Ishikawa (cell line): ENCODE results near the gene CFAP45.

Experiments
- CEBPB ChIP-seq: IDR thresholded peaks from 2 replicates; pipeline ENCODE4 v1.6.1; 2012
- EP300 ChIP-seq: IDR thresholded peaks from 2 replicates; pipeline ENCODE4 v1.6.1; 2012; ENCODE audit warnings: borderline replicate concordance
- NFIC ChIP-seq: IDR thresholded peaks from 2 replicates; pipeline ENCODE4 v1.6.1; 2012
- RAD21 ChIP-seq: IDR thresholded peaks from 2 replicates; pipeline ENCODE4 v1.6.1; 2012; ENCODE audit warnings: low read depth
- TEAD4 ChIP-seq: IDR thresholded peaks from 2 replicates; pipeline ENCODE4 v1.6.1; 2012
- YY1 ChIP-seq: IDR thresholded peaks from 2 replicates; pipeline ENCODE4 v1.6.1; 2012; ENCODE audit warnings: low read depth

GRCh38 chr1:159855709-159856108, 44.3 kb downstream of the CFAP45 start:
- TF ChIP-seq EP300, result no peak
- TF ChIP-seq YY1, result no peak
- no peak for TF ChIP-seq RAD21
- TF ChIP-seq NFIC, result no peak
- TF ChIP-seq TEAD4, result no peak
- TF ChIP-seq CEBPB, result no peak
